ENCODE data around the gene NEDD4L. TPM values are rescaled to one million over a fixed set of nuclear protein-coding genes. Genes with fewer than 3 reads are reported as not detected.

Gene NEDD4L
- total RNA-seq, 1 experiment from 2014 or later, result 57.4 TPM

DNA sequence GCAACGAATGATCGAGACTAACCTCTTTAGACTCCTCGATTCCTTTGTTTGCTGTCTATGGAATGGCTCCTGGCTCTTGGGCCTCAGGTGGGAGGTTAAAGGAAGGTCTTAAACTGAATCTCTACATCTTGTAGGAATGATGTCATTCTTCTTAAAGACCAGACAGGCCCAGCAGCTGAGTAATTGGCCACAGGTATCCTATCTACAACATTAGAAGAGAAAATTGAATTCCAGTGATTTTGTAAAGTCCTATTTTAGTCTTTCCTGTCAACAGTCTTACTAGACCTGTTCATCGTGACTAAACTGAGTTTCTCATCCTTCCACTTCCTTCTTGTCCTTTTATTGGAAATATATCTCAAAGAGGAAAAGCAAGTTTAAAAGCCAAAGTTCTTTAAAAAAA, 310.0 kb downstream of the NEDD4L start:
- no TSS peak for BruUV-seq (replicated peaks)
- H3K4me2 ChIP-seq, result no peak overlapping the region
- no peaks in the 10 kb centered on the region for H3K4me1 ChIP-seq (replicated peaks; ENCODE audit: insufficient read depth)
- H2AFZ ChIP-seq, result no peak overlapping the region
- intact Hi-C loops (cut with micrococcal nuclease; ENCODE audit: unreplicated experiment), result no loop called here
- DNase-seq, result no peak
- H3K79me2 ChIP-seq (ENCODE audit: low read depth), result no peaks in the 10 kb centered on the region
- no peaks in the 10 kb centered on the region for H3K9me2 ChIP-seq (ENCODE audit: insufficient read depth)
- H3K9me3 ChIP-seq (ENCODE audit: insufficient read depth, low read depth), result no peaks in the 10 kb centered on the region
- ChIA-PET POLR2A (ENCODE audit: unreplicated experiment) (no interaction called here), CTCF (no interaction called here)
- H3K4me3 ChIP-seq, result no peak overlapping the region
- peaks cover 5% of the 10 kb centered on the region; the same call in 1 of the 2 replicates for H3F3A ChIP-seq (ENCODE audit: insufficient read depth, low read depth)
- H3K36me3 ChIP-seq (ENCODE audit: low read depth), result peaks cover 40% of the 10 kb centered on the region
- no peak overlapping the region for H3K27ac ChIP-seq
- no peaks in the 10 kb centered on the region for H3K27me3 ChIP-seq (ENCODE audit: insufficient read depth, low read depth)
- no peaks in the 10 kb centered on the region for H4K20me1 ChIP-seq (ENCODE audit: insufficient read depth)
- TF ChIP-seq CTCF (conservative IDR thresholded peaks at IDR 0.05), result no peak
- TF ChIP-seq EZH2 (IDR thresholded peaks at IDR 0.05; ENCODE audit: low read depth), result no peak

GRCh38 chr18:58354791-58355190, 310.8 kb downstream of the NEDD4L start:
- no peak for DNase-seq
- Histone ChIP-seq H4K20me1 (ENCODE audit: insufficient read depth) (no peaks in the 10 kb centered on the region), H3K4me1 (replicated peaks; ENCODE audit: insufficient read depth) (no peaks in the 10 kb centered on the region), H3K9me3 (ENCODE audit: insufficient read depth, low read depth) (no peaks in the 10 kb centered on the region), H3K4me2 (no peak overlapping the region), H3K79me2 (ENCODE audit: low read depth) (no peaks in the 10 kb centered on the region), H3K9me2 (ENCODE audit: insufficient read depth) (no peaks in the 10 kb centered on the region), H3K36me3 (ENCODE audit: low read depth) (peaks cover 34% of the 10 kb centered on the region), H3F3A (ENCODE audit: insufficient read depth, low read depth) (peaks cover 5% of the 10 kb centered on the region; the same call in 1 of the 2 replicates), H3K27ac (no peak overlapping the region), H3K4me3 (no peak overlapping the region), H2AFZ (no peak overlapping the region), H3K27me3 (ENCODE audit: insufficient read depth, low read depth) (no peaks in the 10 kb centered on the region)
- TF ChIP-seq CTCF (conservative IDR thresholded peaks at IDR 0.05) (no peak), EZH2 (IDR thresholded peaks at IDR 0.05; ENCODE audit: low read depth) (no peak)
- BruUV-seq (replicated peaks), result no TSS peak
- CTCF ChIA-PET, result no interaction called here
- intact Hi-C loops (cut with micrococcal nuclease; ENCODE audit: unreplicated experiment), result no loop called here
- POLR2A ChIA-PET (ENCODE audit: unreplicated experiment), result no interaction called here

- no peak for TF ChIP-seq CTCF (conservative IDR thresholded peaks at IDR 0.05)
- TF ChIP-seq EZH2 (IDR thresholded peaks at IDR 0.05; ENCODE audit: low read depth), result no peak
- DNase-seq, result no peak
- intact Hi-C loops (cut with micrococcal nuclease; ENCODE audit: unreplicated experiment), result no loop called here
- H4K20me1 ChIP-seq (ENCODE audit: insufficient read depth), result no peaks in the 10 kb centered on the region
- no TSS peak for BruUV-seq (replicated peaks)
- CTCF ChIA-PET, result no interaction called here
- H3F3A ChIP-seq (ENCODE audit: insufficient read depth, low read depth), result peaks cover 5% of the 10 kb centered on the region; the same call in 1 of the 2 replicates
- no peak overlapping the region for H3K4me2 ChIP-seq
- H3K4me1 ChIP-seq (replicated peaks; ENCODE audit: insufficient read depth), result no peaks in the 10 kb centered on the region
- no peaks in the 10 kb centered on the region for H3K9me2 ChIP-seq (ENCODE audit: insufficient read depth)
- H3K36me3 ChIP-seq (ENCODE audit: low read depth), result peaks cover 30% of the 10 kb centered on the region
- H3K4me3 ChIP-seq, result no peak overlapping the region
- H2AFZ ChIP-seq, result no peak overlapping the region
- POLR2A ChIA-PET (ENCODE audit: unreplicated experiment), result no interaction called here
- H3K27me3 ChIP-seq (ENCODE audit: insufficient read depth, low read depth), result no peaks in the 10 kb centered on the region
- H3K27ac ChIP-seq, result no peak overlapping the region
- no peaks in the 10 kb centered on the region for H3K79me2 ChIP-seq (ENCODE audit: low read depth)
- H3K9me3 ChIP-seq (ENCODE audit: insufficient read depth, low read depth), result no peaks in the 10 kb centered on the region
Measured at GRCh38 chr18:58355243-58355642, 311.2 kb downstream of the NEDD4L start.

All from PC-9 (cell line).